ENCODE measurements around the gene KLF17.
"Not testable (repeated sequence)": the region's sequence is repeated elsewhere in the genome, so short reads cannot be mapped to it uniquely, and the experiment has no call there.

Gene KLF17

GRCh38 chr1:44111861-44112260 is 6.8 kb upstream of the KLF17 start:
- no peak for DNase-seq

- DNase-seq: no peak
These were observed 6.1 kb upstream of the KLF17 start for GRCh38 chr1:44112486-44112885.

GRCh38 chr1:44113095-44113609 is 5.5 kb upstream of the KLF17 start:
- DNase-seq: no peak

- no peak for DNase-seq
These were observed 4.5 kb upstream of the KLF17 start for GRCh38 chr1:44114098-44114497.

DNA sequence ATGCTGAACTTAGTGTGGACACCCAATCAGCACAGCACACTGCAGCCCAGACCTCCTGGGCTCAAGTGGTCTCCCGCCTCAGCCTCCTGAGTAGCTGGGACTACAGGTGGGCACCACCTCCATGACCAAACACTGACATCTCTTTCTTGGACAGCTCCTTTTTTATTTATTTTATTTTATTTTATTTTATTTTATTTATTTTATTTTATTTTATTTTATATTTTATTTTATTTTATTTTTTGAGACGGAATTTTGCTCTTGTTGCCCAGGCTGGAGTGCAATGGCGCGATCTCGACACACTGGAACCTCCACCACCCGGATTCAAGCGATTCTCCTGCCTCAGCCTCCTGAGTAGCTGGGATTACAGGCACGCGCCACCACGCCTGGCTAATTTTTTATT is 1.3 kb upstream of the KLF17 start:
- not testable (repeated sequence) for DNase-seq

DNA sequence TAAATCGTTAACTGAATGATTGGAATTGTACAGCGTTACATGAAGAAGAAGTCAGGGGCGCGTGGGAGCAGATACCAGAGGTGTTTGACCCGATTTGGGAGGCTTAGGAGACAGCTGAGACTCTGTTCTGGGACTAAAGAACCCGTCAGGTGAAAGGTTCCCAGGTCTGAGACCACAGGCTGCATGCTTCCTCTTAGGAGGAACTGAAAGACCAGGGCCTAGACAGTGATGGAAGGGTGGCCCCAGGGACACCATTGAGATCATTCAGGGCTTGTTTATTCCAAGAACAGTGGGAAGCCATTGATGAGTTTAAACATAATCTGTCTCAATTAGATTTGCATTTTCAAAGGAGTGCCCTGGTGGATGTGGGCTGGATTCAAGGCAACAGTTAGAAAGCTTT is 904 bp downstream of the KLF17 start:
- no peak for DNase-seq

DNA sequence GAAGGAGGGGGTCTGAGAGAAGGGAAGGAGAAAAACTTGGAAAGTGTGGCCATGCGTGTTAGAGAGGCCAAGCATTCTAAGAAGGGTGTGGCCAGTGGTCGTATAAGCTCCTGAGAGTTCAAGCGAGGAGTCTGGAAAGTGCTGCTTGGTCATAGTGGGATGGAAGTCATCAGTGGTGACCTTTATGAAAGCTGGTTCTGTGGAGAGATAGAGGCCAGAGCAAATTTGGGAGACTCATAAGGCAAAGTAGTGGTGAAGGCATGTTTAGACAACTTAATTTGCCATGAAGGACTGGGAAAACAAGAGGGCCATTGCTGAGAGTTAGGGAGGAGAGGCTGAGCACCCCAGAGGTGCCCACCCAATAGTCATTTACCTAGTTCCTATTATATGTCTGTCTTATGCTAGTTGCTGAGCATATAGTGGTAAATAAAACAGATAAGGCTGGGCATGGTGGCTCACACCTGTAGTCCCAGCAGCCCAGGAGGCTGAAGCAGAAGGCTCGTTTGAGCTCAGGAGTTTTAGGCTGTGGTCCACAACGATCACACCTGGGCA is 1.9 kb downstream of the KLF17 start:
- DNase-seq: no peak

GRCh38 chr1:44129616-44130500 is 11.2 kb downstream of the KLF17 start:
- no peak for DNase-seq

DNA sequence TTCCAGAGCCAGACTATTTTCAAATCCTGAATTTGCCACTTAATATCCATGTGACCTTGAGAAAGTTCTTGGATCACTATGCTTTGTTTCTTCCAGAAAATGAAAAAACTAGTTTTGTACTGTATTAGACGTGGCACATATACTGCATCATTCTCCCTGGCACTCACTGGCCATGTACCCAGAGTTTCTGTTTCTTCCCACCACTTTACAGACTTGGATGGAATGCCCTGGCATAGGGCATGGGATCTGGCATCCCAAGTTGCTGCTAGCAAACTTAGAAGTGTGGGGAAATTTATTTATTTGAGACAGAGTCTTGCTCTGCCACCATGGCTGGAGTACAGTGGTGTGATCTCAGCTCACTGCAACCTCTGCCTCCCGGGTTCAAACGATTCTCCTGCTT is 12.8 kb downstream of the KLF17 start:
- DNase-seq: no peak

- no peak for DNase-seq
These were observed 15.7 kb downstream of the KLF17 start for GRCh38 chr1:44134071-44134920.

DNA sequence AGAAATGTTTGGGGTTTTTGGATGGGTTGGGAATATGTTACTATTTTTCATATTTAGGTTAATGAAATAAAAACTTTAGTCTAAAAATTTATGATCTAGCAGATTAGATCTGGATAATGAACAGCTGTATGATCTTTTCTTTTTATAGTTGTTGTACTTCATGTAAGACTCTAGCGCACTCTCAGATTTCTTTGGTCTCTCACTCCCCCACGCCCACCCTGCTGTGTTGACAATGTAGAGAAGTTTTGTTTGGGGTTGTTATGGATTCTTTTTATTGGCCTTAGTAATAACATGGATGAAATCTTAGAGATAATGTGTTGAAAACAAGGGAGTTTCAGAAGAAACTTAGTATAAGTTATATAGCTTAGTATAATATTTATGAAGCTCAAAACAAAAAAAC is 17.3 kb downstream of the KLF17 start:
- no peak for DNase-seq

DNA sequence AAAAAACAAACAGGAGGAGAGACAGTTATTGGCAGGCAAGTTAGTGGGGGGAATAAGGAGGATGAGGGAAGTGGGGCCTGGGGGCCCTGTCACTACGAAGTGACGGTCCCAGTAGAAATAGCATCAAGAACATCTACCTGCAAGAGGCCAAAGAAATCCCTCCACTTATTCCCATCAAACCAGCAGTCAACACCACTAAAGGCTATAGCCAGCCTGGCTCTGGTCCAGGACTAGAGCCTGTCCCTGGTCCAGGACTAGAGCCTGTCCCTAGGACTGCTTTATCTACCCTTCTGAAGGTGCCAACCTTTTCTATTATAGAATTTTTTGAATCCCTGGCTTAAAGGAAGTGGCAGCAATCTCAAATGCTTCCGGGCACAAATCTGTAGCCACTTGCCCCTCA is 19.6 kb downstream of the KLF17 start:
- DNase-seq: no peak

DNA sequence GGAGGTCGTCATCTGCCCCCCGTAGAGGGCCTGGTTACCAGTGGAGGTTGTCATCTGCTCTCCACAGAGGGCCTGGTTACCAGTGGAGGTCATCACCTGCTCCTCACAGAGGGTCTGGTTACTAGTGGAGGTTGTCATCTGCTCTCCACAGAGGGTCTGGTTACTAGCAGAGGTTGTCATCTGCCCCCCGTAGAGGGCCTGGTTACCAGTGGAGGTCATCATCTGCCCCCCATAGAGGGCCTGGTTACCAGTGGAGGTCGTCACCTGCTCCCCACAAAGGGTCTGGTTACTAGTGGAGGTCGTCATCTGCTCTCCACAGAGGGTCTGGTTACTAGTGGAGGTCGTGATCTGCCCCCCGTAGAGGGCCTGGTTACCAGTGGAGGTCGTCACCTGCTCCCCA is 20.9 kb downstream of the KLF17 start:
- DNase-seq: not testable (repeated sequence)

GRCh38 chr1:44141531-44141930 is 22.9 kb downstream of the KLF17 start, which contains the start of gene KLF18:
TSS of gene KLF18 (minus strand) at chr1:44141631. CDS start at chr1:44141631, 0 bp downstream.
- DNase-seq: no peak

GRCh38 chr1:44144962-44145756 is 26.5 kb downstream of the KLF17 start:
- DNase-seq: no peak

GRCh38 chr1:44146536-44147361 is 28.1 kb downstream of the KLF17 start:
- no peak for DNase-seq

- no peak for DNase-seq
These were observed 29.0 kb downstream of the KLF17 start for GRCh38 chr1:44147582-44147981.

DNA sequence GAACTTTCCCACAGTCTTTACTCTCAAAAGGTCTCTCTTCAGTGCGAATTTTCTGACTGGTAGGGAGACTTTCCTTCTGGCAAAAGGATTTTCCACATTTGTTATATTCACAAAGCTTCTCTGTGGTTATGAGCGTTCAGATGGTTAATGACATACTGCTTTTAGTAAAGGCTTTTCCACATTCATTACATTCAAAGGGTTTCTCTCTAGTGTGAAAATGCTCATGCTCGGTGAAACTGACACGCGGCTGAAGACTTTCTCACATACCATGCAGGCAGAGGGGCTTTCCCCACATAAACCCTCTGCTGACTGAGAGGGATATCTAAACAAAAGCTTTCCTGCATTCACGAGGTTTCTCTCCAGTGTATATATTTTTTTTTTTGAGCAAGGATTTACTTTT is 32.7 kb downstream of the KLF17 start:
- DNase-seq: no peak

DNA sequence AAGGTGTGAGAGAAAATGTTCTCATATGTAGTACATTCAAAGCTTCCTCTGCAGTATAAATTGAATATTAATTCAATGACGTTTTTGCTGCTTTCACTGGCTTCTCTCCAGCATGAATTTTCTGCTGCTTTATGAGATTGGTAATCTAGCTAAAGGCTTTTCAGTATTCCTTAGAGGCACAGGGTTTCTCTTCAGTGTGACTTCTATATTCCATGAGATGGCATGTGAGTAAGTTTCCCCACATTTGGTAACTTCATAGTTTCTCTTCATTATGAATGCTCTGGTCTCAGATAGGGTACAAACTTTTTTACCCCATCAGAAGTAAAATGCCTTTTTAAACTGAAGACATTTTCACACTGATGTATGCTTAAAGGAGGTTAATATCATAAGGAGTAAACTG is 33.2 kb downstream of the KLF17 start:
- no peak for DNase-seq

- DNase-seq: no peak
These were observed 34.1 kb downstream of the KLF17 start for GRCh38 chr1:44152692-44153091.

DNA sequence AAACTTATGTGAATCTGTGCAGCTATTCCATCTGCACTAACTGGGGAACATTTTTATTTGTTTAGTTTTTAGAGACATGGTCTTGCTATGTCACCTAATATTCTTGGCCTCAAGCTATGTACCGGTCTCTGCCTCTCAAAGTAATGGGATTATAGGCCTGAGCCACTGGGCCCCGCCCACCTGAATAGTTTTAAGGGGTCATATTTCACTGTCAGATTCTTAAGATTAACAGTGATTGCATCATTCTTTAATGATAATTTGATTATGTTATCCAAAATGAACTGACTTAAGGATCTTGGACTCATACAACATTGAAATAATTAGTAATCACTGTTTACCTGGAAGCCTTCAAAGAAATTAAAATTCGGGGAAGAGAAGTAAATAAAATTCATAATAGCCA is 35.4 kb downstream of the KLF17 start:
- DNase-seq: no peak

DNA sequence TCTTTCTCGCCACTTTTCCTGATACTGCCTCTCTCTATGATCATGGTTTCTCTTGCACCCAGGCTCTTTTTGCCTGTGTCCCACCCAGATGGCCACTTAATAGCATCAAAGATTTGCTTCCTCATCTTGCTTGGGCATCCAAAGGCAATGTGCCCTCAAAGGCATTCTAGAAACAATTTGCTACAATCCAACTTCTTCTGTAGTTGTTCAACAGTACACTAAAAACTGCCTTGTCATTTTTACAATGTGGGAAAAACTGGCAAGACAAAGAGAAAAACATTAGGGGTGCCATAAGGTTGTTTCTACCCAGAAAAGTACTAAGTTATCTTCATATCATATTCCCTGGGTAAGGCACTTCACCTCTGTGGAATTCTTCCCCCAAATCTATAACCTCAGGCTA is 39.3 kb downstream of the KLF17 start:
- no peak for DNase-seq

Measured in DMS 273 treated with DMSO at 0.1 percent for 48 hours (cell line).